Measurements from ENCODE around the gene ERCC8.

- TF ChIP-seq CTCF (IDR thresholded peaks at IDR 0.05): no peak
- no peak for TF ChIP-seq POLR2AphosphoS5 (IDR thresholded peaks at IDR 0.05; ENCODE audit: low read depth, low read length)
Measured at GRCh38 chr5:60948738-60949137, 3.9 kb upstream of the ERCC8 start.

All from Panc1 (cell line).